Measurements from ENCODE around the gene PROP1. TPM values are rescaled to one million over a fixed set of nuclear protein-coding genes. Genes with fewer than 3 reads are reported as not detected.

Gene PROP1
- total RNA-seq, 2 experiments from 2014 or later, result not detected

DNA sequence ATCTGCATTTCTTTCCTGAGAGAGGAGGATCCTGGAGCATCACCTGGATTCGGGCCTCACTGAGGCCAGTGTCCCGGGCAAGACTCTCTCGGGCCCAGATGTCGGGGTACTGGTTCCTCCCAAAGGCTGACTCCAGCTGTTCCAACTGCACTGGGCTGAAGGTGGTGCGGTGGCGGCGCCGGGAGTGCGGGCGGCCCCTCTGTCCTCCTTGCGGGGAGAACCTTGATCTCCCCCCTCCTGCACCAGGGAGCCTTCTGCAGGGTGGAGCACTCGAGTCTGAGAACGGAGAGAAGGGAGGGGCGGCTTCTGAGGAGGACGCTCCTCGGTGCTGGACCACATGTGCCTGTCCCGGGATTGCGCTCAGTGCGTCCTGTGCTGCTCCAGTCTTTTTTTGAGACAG lies 2.0 kb downstream of the PROP1 start:
- Mint-ChIP-seq H3K4me3 (no peak overlapping the region), H3K9me3 (ENCODE audit: low read depth) (no peaks in the 10 kb centered on the region), H3K27me3 (peaks cover 16% of the 10 kb centered on the region), H3K27ac (no peak overlapping the region), H3K4me1 (no peaks in the 10 kb centered on the region), H3K36me3 (ENCODE audit: low read depth) (no peaks in the 10 kb centered on the region)
- ChIA-PET POLR2A (no interaction called here), CTCF (no interaction called here)
- DNase-seq (no peak), ATAC-seq (no peak)
- intact Hi-C loops (cut with DNase I, micrococcal nuclease), result no loop called here

DNA sequence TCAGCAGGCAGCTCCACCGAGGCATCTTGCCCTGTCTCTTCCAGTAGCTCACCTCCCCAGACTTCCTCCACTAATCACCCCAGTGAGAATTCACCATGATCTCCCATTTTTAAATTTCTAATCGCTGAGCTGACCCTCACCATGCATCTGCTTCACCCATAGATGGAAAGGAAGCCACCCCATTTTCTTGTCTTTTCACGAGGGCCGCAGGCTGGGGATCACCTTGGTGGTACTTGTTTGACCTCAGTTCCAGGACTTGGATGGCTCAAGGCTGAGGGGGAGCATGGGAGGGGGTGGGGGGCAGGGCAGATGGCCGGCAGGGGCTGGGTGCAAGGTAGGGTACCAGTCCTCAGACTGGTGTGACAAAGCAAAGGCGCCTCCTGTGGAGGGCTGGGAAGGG lies 3.6 kb downstream of the PROP1 start:
- DNase-seq, result no peak
- no peaks in the 10 kb centered on the region for H3K4me1 Mint-ChIP-seq
- intact Hi-C loops (cut with DNase I, micrococcal nuclease), result no loop called here
- no peaks in the 10 kb centered on the region for H3K36me3 Mint-ChIP-seq (ENCODE audit: low read depth)
- no peak for ATAC-seq
- H3K9me3 Mint-ChIP-seq (ENCODE audit: low read depth), result no peaks in the 10 kb centered on the region
- H3K4me3 Mint-ChIP-seq, result no peak overlapping the region
- ChIA-PET CTCF (no interaction called here), POLR2A (no interaction called here)
- no peak overlapping the region for H3K27ac Mint-ChIP-seq
- peaks cover 17% of the 10 kb centered on the region for H3K27me3 Mint-ChIP-seq

DNA sequence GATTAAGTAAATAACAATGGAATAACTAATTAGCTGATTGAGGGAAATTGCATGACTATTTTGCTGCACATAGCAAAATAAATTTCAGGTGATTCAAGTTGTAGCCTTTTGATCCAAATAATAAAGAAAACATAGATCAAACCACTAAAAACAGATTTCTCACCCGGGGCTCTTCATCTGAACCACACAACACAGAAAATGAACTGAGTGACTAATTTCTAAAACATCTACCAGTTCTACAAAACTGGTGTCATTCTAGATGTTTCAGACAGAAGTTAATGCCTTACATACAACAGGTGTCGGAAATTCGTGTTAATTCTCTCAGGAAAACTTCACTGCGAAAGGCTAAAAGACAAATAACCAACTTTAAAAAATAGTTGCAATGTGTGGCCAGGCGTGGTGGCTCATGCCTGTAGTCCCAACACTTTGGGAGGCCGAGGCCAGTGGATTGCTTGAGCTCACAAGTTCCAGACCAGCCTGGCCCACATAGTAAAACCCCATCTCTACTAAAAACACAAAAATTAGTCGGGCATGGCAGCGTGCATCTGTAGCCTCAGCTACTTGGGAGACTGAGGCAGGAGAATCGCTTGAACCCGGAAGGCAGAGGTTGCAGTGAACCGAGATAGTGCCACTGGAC lies 6.9 kb downstream of the PROP1 start:
- Mint-ChIP-seq H3K27ac (no peak overlapping the region), H3K27me3 (peaks cover 24% of the 10 kb centered on the region), H3K36me3 (ENCODE audit: low read depth) (no peaks in the 10 kb centered on the region), H3K4me1 (peaks cover 6% of the 10 kb centered on the region), H3K4me3 (no peak overlapping the region), H3K9me3 (ENCODE audit: low read depth) (no peaks in the 10 kb centered on the region)
- ChIA-PET CTCF (interaction anchor here (0.6 kb wide), 1 partner anchor 250 kb away, joined by 3 read pairs; no protein-coding TSS in a partner anchor), POLR2A (no interaction called here)
- intact Hi-C loops (cut with DNase I, micrococcal nuclease), result no loop called here
- ATAC-seq (no peak), DNase-seq (no peak)

DNA sequence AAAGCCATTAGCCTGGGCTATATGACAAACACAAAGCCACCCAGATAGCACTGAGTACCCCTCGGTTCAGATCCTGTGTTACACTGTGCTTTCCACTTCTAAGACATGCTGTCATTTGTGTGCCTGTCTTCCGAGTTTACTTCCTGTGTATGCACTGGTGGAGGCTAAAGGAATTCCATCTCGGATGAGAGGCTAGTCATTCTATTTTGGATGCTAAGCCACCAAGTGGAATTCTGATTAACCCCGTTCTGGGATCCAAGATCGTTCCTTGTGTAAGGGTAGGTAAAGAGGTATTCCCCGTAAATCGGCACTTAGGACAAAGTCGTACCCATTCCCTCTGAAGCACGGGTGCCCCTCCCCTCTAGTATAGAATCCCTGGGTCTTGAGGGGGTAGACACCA lies 8.7 kb downstream of the PROP1 start:
- intact Hi-C loops (cut with DNase I, micrococcal nuclease), result no loop called here
- ChIA-PET CTCF (no interaction called here), POLR2A (no interaction called here)
- H3K4me3 Mint-ChIP-seq, result no peak overlapping the region
- H3K9me3 Mint-ChIP-seq (ENCODE audit: low read depth), result no peaks in the 10 kb centered on the region
- H3K4me1 Mint-ChIP-seq, result peaks cover 6% of the 10 kb centered on the region
- ATAC-seq (no peak), DNase-seq (no peak)
- peaks cover 39% of the 10 kb centered on the region for H3K27me3 Mint-ChIP-seq
- no peaks in the 10 kb centered on the region for H3K36me3 Mint-ChIP-seq (ENCODE audit: low read depth)
- no peak overlapping the region for H3K27ac Mint-ChIP-seq

DNA sequence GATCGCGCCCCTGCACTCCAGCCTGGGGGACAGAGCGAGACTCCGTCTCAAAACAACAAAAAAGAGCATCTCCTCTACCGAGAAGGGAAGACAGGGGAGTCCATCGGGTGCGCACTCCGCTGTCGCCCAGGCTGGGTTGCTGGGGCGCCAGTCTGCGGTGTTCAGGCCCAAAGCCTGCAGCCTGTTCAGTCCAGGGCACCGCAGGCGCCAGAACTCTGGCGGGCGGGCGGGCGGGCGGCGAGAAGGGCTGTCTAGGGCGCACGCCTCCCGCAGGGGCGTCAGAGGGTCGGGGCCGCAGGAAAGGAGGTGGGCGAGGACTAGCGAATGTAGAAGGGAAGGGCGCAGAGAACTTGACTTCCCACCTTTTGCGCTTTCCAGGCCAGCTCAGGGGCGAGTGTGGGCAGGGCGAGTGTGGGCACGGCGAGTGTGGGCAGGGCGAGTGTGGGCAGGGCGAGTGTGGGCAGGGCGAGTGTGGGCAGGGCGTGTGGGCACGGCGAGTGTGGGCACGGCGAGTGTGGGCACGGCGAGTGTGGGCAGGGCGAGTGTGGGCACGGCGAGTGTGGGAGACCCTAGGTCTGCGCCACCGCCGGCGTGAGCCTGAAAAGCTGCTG lies 10.5 kb downstream of the PROP1 start:
- ChIA-PET POLR2A (no interaction called here), CTCF (interaction anchor here (0.7 kb wide), 1 partner anchor 405 kb away, joined by 3 read pairs; no protein-coding TSS in a partner anchor)
- intact Hi-C loops (cut with DNase I, micrococcal nuclease), result no loop called here
- Mint-ChIP-seq H3K27me3 (peaks cover 47% of the 10 kb centered on the region), H3K36me3 (ENCODE audit: low read depth) (no peaks in the 10 kb centered on the region), H3K4me3 (peak overlapping the region; percentile 33), H3K27ac (no peak overlapping the region), H3K4me1 (peaks cover 6% of the 10 kb centered on the region), H3K9me3 (ENCODE audit: low read depth) (no peaks in the 10 kb centered on the region)
- DNase-seq (no peak), ATAC-seq (no peak)

DNA sequence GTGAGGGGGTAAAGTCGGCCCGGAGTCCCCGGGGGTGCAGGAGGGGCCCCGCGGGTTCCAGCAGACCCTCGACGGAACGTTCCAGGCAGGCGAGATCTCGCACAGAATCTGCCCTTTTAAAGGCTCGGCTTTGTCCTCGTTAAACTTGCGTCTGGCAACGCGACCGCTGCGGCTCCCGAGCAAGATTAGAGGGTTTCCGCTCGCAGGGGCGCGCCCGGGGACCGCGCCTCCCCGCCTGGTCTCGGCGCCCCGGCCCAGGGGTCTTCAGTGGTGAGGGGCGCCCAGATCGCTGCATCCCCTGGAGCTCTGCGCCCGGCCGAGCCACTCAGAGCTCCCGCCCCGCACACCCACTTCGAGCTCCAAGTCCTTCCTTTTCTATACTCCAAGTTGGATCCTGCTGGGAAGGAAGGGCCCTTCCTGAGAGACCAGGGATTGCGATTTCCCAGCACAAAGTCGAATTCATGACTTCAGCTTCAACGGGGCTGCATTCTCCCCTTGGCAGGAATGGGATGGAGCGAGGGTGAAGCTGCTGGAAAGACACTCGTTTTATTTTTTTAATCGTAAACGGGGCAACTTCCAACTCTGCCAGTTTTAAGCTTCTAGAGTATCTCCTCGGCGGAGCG lies 11.3 kb downstream of the PROP1 start:
- Mint-ChIP-seq H3K4me3 (peak overlapping the region; percentile 33), H3K36me3 (ENCODE audit: low read depth) (no peaks in the 10 kb centered on the region), H3K27me3 (peaks cover 50% of the 10 kb centered on the region), H3K4me1 (peaks cover 6% of the 10 kb centered on the region), H3K9me3 (ENCODE audit: low read depth) (no peaks in the 10 kb centered on the region), H3K27ac (no peak overlapping the region)
- ATAC-seq (no peak), DNase-seq (no peak)
- intact Hi-C loops (cut with DNase I, micrococcal nuclease), result no loop called here
- ChIA-PET POLR2A (no interaction called here), CTCF (no interaction called here)

DNA sequence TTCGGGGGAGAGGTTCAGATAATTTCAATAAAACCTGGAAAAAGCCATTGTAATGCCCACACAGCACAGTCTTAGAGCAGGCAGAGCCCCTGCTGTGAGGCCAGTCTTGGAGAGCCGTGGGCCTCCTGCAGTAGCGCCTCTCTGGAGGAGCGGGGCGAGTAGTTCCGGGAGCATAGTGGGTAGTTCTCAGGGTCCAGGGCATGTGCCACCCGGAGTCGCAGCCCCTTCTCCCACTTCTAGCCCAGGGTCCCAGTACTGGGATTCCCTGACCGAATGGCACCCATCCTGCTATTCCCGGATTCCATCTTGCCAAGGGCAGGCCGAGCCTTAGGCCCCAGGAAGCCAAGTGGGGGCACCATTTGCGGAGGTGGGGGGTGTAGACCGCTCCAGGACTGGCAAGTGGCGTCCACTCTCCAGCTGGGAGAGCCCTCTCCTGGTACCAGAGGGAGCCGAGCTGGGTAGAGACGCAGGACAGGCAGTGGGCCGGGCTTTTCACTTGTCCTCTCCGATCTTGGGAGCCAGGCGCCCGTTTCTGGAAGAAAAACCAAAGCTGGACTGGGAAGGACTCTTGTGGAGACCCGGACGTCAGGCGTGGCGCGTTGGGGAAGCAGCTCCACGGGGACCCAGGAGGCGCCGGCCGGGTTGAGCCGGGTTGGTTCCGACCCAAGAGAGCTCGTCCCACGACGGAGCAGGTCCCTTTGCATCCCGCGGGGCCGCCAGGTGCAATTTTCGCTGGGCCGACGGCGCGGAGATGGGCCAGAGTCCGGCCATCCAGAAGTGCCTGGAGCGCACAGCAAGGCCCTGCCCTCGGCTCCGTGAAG lies 12.1 kb downstream of the PROP1 start:
- ChIA-PET CTCF (no interaction called here), POLR2A (no interaction called here)
- Mint-ChIP-seq H3K4me1 (peaks cover 6% of the 10 kb centered on the region), H3K4me3 (no peak overlapping the region), H3K36me3 (ENCODE audit: low read depth) (no peaks in the 10 kb centered on the region), H3K27ac (no peak overlapping the region), H3K27me3 (peaks cover 50% of the 10 kb centered on the region), H3K9me3 (ENCODE audit: low read depth) (no peaks in the 10 kb centered on the region)
- DNase-seq, result no peak
- ATAC-seq, result no peak
- intact Hi-C loops (cut with DNase I, micrococcal nuclease), result no loop called here

DNA sequence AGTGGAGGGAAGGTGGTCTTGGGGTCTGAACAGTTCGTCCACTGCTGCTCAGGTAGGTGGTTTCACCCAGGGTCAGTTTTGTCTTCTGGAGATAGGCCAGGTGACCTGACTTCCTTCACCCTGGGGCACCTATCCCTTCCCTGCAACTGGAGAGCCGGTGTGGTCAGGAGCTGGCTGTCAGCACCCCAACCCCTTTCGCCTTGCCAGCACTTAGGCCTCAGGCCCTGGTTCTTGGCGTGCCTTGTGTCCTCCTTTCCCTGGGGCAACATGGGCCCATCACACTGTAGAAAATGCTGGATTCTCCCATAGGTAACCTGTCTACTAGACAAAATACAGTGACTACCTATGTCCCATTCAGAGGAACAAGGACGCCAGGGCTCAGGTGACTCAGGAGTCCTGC lies 13.1 kb downstream of the PROP1 start:
- intact Hi-C loops (cut with DNase I, micrococcal nuclease), result loop anchor here in 1 of 2 experiments (1.0 kb wide), 1 partner anchor 79 kb away; no protein-coding TSS in a partner anchor
- CTCF ChIA-PET, result no interaction called here

DNA sequence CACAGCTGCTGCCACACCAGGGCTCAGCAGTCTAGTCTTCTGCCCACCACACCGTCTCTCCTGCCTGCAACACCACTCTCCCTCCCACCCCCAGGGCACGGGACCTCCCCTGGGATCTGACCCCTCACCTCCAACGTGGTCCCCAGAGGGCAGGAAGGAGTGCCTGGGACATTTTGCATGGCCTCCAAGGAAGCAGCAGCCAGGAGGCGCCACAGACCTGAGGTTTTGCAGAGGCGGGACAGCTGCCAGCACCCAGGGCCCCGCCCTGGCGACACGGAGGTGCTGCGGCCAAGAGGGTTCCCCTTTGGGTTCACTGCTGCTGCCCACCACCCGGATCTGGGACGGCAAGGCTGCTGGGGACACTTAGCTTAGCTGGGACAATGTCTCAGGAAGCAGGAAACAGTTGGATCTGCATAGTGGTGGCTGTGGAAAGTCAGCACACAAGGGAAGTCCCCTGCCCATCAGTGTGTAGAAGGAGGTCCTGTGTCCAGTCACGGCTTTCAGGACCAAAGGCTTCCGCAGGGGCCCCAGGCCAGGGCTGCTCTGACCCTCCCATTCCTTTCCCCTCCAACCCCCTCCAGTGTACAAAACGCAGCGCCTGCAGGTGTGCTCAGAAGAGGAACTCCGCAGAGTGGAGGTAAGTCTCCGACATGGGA lies 13.8 kb downstream of the PROP1 start:
- POLR2A ChIA-PET, result interaction anchor here (0.9 kb wide), 1 partner anchor 132 kb away, joined by 3 read pairs; no protein-coding TSS in a partner anchor
- H3K4me1 Mint-ChIP-seq, result peaks cover 6% of the 10 kb centered on the region
- no peaks in the 10 kb centered on the region for H3K36me3 Mint-ChIP-seq (ENCODE audit: low read depth)
- DNase-seq (peak; percentile 69), ATAC-seq (peak; percentile 72)
- intact Hi-C loops (cut with DNase I, micrococcal nuclease), result loop anchor here in 1 of 2 experiments (1.0 kb wide), 1 partner anchor 80 kb away; no protein-coding TSS in a partner anchor
- peaks cover 46% of the 10 kb centered on the region for H3K27me3 Mint-ChIP-seq
- no peaks in the 10 kb centered on the region for H3K9me3 Mint-ChIP-seq (ENCODE audit: low read depth)
- H3K27ac Mint-ChIP-seq, result no peak overlapping the region
- CTCF ChIA-PET, result no interaction called here
- no peak overlapping the region for H3K4me3 Mint-ChIP-seq

More for the DNA sequence above, 13.1 kb downstream of the PROP1 start:
- H3K27me3 Mint-ChIP-seq, result peaks cover 50% of the 10 kb centered on the region
- ATAC-seq (no peak), DNase-seq (no peak)
- POLR2A ChIA-PET, result interaction anchor here (0.9 kb wide), 1 partner anchor 131 kb away, joined by 3 read pairs; no protein-coding TSS in a partner anchor
- H3K9me3 Mint-ChIP-seq (ENCODE audit: low read depth), result no peaks in the 10 kb centered on the region
- no peak overlapping the region for H3K27ac Mint-ChIP-seq
- H3K4me3 Mint-ChIP-seq, result no peak overlapping the region
- H3K4me1 Mint-ChIP-seq, result peaks cover 6% of the 10 kb centered on the region
- no peaks in the 10 kb centered on the region for H3K36me3 Mint-ChIP-seq (ENCODE audit: low read depth)

DNA sequence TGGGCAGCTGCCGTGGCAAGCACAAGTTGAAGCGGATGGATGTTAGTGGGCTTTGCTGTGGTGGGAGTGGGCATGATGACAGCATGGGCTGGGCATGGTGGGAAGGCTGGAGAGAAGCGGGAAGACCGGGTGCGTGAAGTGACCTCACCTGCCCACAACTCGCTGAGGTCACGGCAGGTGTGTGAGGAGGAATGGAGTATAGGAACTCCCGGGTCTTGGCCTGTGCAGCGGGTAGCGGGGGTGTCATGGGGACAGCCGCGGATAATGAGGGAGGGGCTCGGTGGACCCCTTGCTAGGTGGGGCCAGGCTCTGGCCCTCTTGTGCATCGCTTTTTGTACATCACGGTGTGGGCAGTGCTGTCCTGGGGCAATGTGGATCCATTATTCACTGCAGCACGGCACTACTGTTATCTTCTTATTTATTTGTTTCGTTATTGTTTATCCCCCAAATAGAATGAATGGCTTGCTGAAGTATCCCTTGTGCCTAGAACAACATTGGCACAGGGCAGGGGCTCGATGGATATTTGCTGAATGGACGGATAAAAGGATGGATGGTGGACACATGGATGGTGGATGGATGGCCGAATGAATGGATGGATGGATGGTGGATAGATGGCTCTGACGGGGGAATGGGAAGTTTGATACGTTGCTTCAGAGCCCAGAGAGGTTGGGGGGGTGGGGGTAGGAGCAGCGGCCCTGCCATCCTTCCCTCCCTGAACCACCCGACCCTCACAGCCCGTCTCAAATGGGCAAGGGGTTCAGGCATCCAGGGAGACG lies 14.6 kb downstream of the PROP1 start:
- Mint-ChIP-seq H3K36me3 (ENCODE audit: low read depth) (no peaks in the 10 kb centered on the region), H3K9me3 (ENCODE audit: low read depth) (no peaks in the 10 kb centered on the region), H3K4me1 (peaks cover 6% of the 10 kb centered on the region), H3K27me3 (peaks cover 40% of the 10 kb centered on the region), H3K4me3 (no peak overlapping the region), H3K27ac (no peak overlapping the region)
- POLR2A ChIA-PET, result no interaction called here
- CTCF ChIA-PET, result no interaction called here
- ATAC-seq (no peak), DNase-seq (no peak)
- intact Hi-C loops (cut with DNase I, micrococcal nuclease), result loop anchor here in 1 of 2 experiments (1.0 kb wide), 1 partner anchor 81 kb away; no protein-coding TSS in a partner anchor

DNA sequence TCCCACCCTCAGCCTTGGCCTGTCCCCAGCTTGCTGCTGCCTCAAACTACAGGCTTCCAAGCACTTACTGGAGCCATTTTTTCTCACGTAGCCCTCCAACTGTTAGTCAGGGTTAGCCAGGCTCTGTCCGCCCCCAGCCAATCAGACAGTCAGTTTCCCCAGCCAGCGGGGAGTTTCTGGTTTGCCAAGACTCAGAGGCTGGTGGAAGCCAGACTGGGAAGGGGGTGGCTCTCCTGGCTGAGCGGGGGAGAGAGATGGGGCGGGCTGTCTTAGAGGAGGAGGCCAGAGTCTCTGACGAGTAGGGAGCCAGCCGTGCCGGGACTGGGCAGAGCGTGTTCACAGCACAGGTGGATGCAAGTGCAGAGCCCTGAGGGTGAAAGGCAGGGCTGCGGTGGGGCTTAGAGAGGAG lies 15.3 kb downstream of the PROP1 start:
- intact Hi-C loops (cut with DNase I, micrococcal nuclease), result no loop called here

More for the DNA sequence above, 15.3 kb downstream of the PROP1 start:
- DNase-seq (no peak), ATAC-seq (no peak)
- H3K27ac Mint-ChIP-seq, result no peak overlapping the region
- H3K4me3 Mint-ChIP-seq, result no peak overlapping the region
- POLR2A ChIA-PET, result no interaction called here
- peaks cover 34% of the 10 kb centered on the region for H3K27me3 Mint-ChIP-seq
- H3K9me3 Mint-ChIP-seq (ENCODE audit: low read depth), result peaks cover 3% of the 10 kb centered on the region
- no peaks in the 10 kb centered on the region for H3K36me3 Mint-ChIP-seq (ENCODE audit: low read depth)
- CTCF ChIA-PET, result no interaction called here
- H3K4me1 Mint-ChIP-seq, result peaks cover 6% of the 10 kb centered on the region

Measured in activated CD4-positive, alpha-beta T cell treated with anti-CD3 and anti-CD28 coated beads for 36 hours (primary cell).